Measurements from ENCODE around the gene CNKSR1. TPM values are rescaled to one million over a fixed set of nuclear protein-coding genes. Genes with fewer than 3 reads are reported as not detected.

Gene CNKSR1
- polyA plus RNA-seq, 1 experiment = 0.05 TPM

DNA sequence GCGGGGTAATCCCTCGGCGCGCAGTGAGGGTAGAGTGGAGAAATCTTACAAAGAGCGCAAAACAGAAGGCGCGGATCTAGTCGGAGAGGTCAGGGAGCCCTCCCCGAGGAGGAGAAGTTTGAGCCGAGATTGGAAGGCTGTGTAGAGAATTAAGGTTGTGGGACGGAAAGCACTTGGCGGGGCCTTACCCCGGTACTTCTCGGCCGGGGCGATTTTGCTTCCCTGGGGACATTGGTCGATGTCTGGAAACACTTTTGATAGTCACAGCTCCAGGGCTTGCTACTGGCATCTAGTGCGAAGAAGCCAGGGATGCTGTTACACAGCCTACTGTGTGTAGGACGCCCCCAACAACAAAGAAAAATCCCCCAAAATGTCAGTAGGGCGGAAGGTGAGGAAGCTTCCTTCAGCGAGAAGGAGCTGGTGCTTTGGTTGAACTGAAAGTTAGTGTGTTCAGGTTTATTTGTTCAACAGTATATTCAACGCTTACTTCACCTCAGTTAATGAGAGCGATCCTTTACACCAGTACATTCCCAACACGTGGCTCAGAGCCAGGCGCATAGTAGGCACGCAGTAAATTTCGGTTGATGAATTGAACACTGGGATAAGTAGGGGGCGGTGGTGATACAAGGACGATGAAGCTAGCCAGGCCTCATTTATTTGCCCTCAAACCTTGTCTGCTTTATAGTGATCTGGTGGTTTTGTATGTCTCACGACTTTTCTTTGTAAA lies 57.5 kb downstream of the CNKSR1 start:
- CTCF ChIA-PET = interaction anchor here (0.6 to 3.5 kb wide), 43 partner anchors 9 to 237 kb away, joined by 3 to 29 read pairs (median 5); partner anchors contain the start of genes C1orf232, HMGN2, LIN28A and SH3BGRL3
- H3K27me3 ChIP-seq (ENCODE audit: control insufficient read depth, insufficient read depth, low read length) = no peaks in the 10 kb centered on the region
- H3K27ac ChIP-seq (ENCODE audit: low read depth, low read length) = peak overlapping the region; percentile 82
- no peaks in the 10 kb centered on the region; the same call in 1 of the 2 replicates for H3K9me3 ChIP-seq (ENCODE audit: control insufficient read depth, insufficient read depth, low read length)
- DNase-seq (ENCODE audit: low read depth, low spot score) = no peak
- TF ChIP-seq, protein P1, sequence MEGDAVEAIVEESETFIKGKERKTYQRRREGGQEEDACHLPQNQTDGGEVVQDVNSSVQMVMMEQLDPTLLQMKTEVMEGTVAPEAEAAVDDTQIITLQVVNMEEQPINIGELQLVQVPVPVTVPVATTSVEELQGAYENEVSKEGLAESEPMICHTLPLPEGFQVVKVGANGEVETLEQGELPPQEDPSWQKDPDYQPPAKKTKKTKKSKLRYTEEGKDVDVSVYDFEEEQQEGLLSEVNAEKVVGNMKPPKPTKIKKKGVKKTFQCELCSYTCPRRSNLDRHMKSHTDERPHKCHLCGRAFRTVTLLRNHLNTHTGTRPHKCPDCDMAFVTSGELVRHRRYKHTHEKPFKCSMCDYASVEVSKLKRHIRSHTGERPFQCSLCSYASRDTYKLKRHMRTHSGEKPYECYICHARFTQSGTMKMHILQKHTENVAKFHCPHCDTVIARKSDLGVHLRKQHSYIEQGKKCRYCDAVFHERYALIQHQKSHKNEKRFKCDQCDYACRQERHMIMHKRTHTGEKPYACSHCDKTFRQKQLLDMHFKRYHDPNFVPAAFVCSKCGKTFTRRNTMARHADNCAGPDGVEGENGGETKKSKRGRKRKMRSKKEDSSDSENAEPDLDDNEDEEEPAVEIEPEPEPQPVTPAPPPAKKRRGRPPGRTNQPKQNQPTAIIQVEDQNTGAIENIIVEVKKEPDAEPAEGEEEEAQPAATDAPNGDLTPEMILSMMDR (IDR thresholded peaks at IDR 0.05; ENCODE audit: low read depth, low read length) = 0 out of 2 replicates have a peak, but pooled peaks have one; percentile 15
- peak overlapping the region; percentile 99 for H3K4me3 ChIP-seq (ENCODE audit: low read depth, low read length)
- POLR2A ChIA-PET = interaction anchor here (0.6 to 1.4 kb wide), 5 partner anchors 45 to 91 kb away, joined by 3 to 8 read pairs (median 3); partner anchors contain the start of genes SH3BGRL3 and ZNF593

DNA sequence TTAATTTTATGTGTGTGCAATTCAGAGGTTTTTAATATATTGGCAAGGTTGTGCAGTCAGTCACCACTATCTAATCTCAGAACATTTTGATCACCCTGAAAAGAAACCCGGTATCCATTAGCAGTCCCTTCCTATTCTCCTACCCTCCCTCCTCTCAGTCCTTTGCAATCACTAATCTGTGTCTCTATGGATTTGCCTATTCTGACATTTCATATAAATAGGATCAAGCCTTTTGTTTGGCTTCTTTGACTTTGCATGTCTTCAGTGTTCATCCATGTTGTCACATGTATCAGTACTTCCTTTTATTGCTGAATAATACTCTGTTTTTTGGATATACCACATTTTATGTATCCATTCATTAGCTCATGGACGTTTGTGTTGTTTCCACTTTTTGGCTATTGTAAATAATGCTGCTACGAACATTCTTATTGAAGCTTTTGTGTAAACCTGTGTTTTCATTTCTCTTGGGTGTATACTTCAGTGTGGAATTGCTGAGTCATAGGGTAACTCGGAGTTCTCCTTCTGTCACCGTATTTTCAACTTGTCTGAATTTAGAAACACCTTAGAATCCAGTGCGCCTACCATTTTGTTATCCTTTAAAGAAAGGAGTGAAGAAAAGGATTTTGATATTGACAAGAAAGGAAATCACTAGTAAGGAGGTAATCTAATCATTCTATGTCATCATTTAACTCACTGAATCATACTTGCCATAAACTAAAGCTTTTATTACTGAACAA lies 60.1 kb downstream of the CNKSR1 start:
- DNase-seq (ENCODE audit: low read depth, low spot score) = no peak
- CTCF ChIA-PET = interaction anchor here (0.7 to 1.8 kb wide), 3 partner anchors 37 to 84 kb away, joined by 3 to 5 read pairs (median 3); partner anchors contain the start of gene ZNF593
- TF ChIP-seq, protein P1 (IDR thresholded peaks at IDR 0.05; ENCODE audit: low read depth, low read length) = no peak
- H3K4me3 ChIP-seq (ENCODE audit: low read depth, low read length) = no peak overlapping the region
- H3K27me3 ChIP-seq (ENCODE audit: control insufficient read depth, insufficient read depth, low read length) = no peaks in the 10 kb centered on the region
- no peak overlapping the region for H3K27ac ChIP-seq (ENCODE audit: low read depth, low read length)
- no peaks in the 10 kb centered on the region; the same call in 1 of the 2 replicates for H3K9me3 ChIP-seq (ENCODE audit: control insufficient read depth, insufficient read depth, low read length)
- POLR2A ChIA-PET = no interaction called here

Other genes starting within 250 kb of the CNKSR1 start
- gene PAFAH2, start 179.4 kb upstream of the CNKSR1 start, polyA plus RNA-seq (2011; rRNA removed) = 9.3 and 11.8 TPM in 2 replicates
- 1.3 and 1.8 TPM in 2 replicates for gene EXTL1, start 155.7 kb upstream of the CNKSR1 start, polyA plus RNA-seq (2011; rRNA removed)
- not detected in 2 replicates for gene SLC30A2, start 131.4 kb upstream of the CNKSR1 start, polyA plus RNA-seq (2011; rRNA removed)
- not detected in 2 replicates for gene TRIM63, start 109.9 kb upstream of the CNKSR1 start, polyA plus RNA-seq (2011; rRNA removed)
- 2.9 and 3.0 TPM in 2 replicates for gene PDIK1L, start 65.7 kb upstream of the CNKSR1 start, polyA plus RNA-seq (2011; rRNA removed)
- gene FAM110D, start 18.4 kb upstream of the CNKSR1 start, polyA plus RNA-seq (2011; rRNA removed) = not detected in 2 replicates
- gene C1orf232, start 8.5 kb upstream of the CNKSR1 start, polyA plus RNA-seq (2011; rRNA removed) = not detected in 2 replicates
- 19.7 and 28.6 TPM in 2 replicates for gene ZNF593, start 7.6 kb upstream of the CNKSR1 start, polyA plus RNA-seq (2011; rRNA removed)
- not detected in 2 replicates for gene ZNF593OS, start 5.7 kb upstream of the CNKSR1 start, polyA plus RNA-seq (2011; rRNA removed)
- gene CATSPER4, start 13.1 kb downstream of the CNKSR1 start, polyA plus RNA-seq (2011; rRNA removed) = not detected in 2 replicates
- 5.7 and 5.8 TPM in 2 replicates for gene CEP85, start 56.7 kb downstream of the CNKSR1 start, polyA plus RNA-seq (2011; rRNA removed)
- 307 and 326 TPM in 2 replicates for gene SH3BGRL3, start 102.6 kb downstream of the CNKSR1 start, polyA plus RNA-seq (2011; rRNA removed)
- 6.1 and 7.0 TPM in 2 replicates for gene UBXN11, start 129.1 kb downstream of the CNKSR1 start, polyA plus RNA-seq (2011; rRNA removed)
- not detected in 2 replicates for gene CD52, start 140.5 kb downstream of the CNKSR1 start, polyA plus RNA-seq (2011; rRNA removed)
- not detected in 2 replicates for gene CRYBG2, start 176.6 kb downstream of the CNKSR1 start, polyA plus RNA-seq (2011; rRNA removed)
- gene ZNF683, start 195.3 kb downstream of the CNKSR1 start, polyA plus RNA-seq (2011; rRNA removed) = not detected in 2 replicates
- not detected in 2 replicates for gene LIN28A, start 233.3 kb downstream of the CNKSR1 start, polyA plus RNA-seq (2011; rRNA removed)

All from AG04450 (cell line).